Peyer's patch (tissue), 4 donors: Measurements from ENCODE around the gene TEX19. TPM values are rescaled to one million over a fixed set of nuclear protein-coding genes. Genes with fewer than 3 reads are reported as not detected.

Experiments
- DNase-seq, 3 donors: peaks; one replicate each; pipeline ENCODE4 v3.0.0-alpha.2; 2017 to 2019
- H3K27ac ChIP-seq, 4 donors: fragments of 200-600 bp; sonication (generic); one replicate each; pipeline ENCODE4 v1.5.1; 2016 to 2019
- H3K27me3 ChIP-seq, 2 donors: fragments of 200-600 bp; sonication (generic); one replicate each; pipeline ENCODE4 v1.5.1; 2019
- H3K36me3 ChIP-seq, 3 donors: fragments of 200-600 bp; sonication (generic); one replicate each; pipeline ENCODE4 v1.5.1; 2016 to 2019
- H3K4me1 ChIP-seq, 4 donors: fragments of 200-600 bp; sonication (generic); one replicate each; pipeline ENCODE4 v1.5.1; 2016 to 2019
- H3K4me3 ChIP-seq, 4 donors: fragments of 200-600 bp; sonication (generic); 1 replicate in 3 of 4; 2 replicates in 1 of 4; pipeline ENCODE4 v1.5.1; 2016 to 2019; ENCODE audit warnings: mild to moderate bottlenecking in 1 of 4
- H3K9me3 ChIP-seq, 4 donors: fragments of 200-600 bp; sonication (generic); one replicate each; pipeline ENCODE4 v1.5.1; 2016 to 2019; ENCODE audit warnings: mild to moderate bottlenecking in 1 of 4
- CTCF ChIP-seq, 6 experiments: fragments of 450-650 bp in 4 of 6; fragments of 200-600 bp in 2 of 6; sonication (generic) in 1 of 6; IDR thresholded peaks; one replicate each; pipeline ENCODE4 v1.5.1; 2017 to 2019; ENCODE audit warnings: antibody characterized with exemption in 6 of 6, mild to moderate bottlenecking in 3 of 6, moderate library complexity in 1 of 6
- POLR2A ChIP-seq, 2 donors: fragments of 450-650 bp; IDR thresholded peaks; one replicate each; pipeline ENCODE4 v1.5.1; 2017; ENCODE audit warnings: antibody characterized with exemption in 2 of 2, mild to moderate bottlenecking in 2 of 2, moderate library complexity in 2 of 2
- total RNA-seq, 4 donors: library from RNA; depleted of rRNA; stranded (reverse); fragments of >200 nt; gene quantifications; one replicate each; pipeline ENCODE4 v1.1.0, GENCODE V29; 2016

TEX19 gene
- total RNA-seq, 4 donors from 2014 or later: not detected

GRCh38 chr17:82391496-82392066 is 32.5 kb downstream of the TEX19 start:
- no peaks in the 10 kb centered on the region for H3K27me3 ChIP-seq
- H3K36me3 ChIP-seq: peaks cover 0 to 11% (median 0%) of the 10 kb centered on the region in 3 donors
- no peak for TF ChIP-seq CTCF (IDR thresholded peaks at IDR 0.05)
- TF ChIP-seq POLR2A (IDR thresholded peaks at IDR 0.05): no peak
- H3K4me3 ChIP-seq: no peak overlapping the region
- H3K9me3 ChIP-seq: no peaks in the 10 kb centered on the region
- peaks cover 0 to 6% (median 0%) of the 10 kb centered on the region in 4 donors for H3K4me1 ChIP-seq
- H3K27ac ChIP-seq: no peak overlapping the region
- DNase-seq: no peak

- Histone ChIP-seq H3K36me3 (peaks cover 0 to 19% (median 0%) of the 10 kb centered on the region in 3 donors), H3K9me3 (no peaks in the 10 kb centered on the region), H3K27me3 (no peaks in the 10 kb centered on the region), H3K4me3 (no peak overlapping the region), H3K4me1 (no peaks in the 10 kb centered on the region), H3K27ac (no peak overlapping the region)
- no peak for TF ChIP-seq POLR2A (IDR thresholded peaks at IDR 0.05)
- no peak for TF ChIP-seq CTCF (IDR thresholded peaks at IDR 0.05)
- DNase-seq: no peak
These were observed 33.3 kb downstream of the TEX19 start for GRCh38 chr17:82392209-82392920.

- Histone ChIP-seq H3K9me3 (no peaks in the 10 kb centered on the region), H3K4me3 (no peak overlapping the region), H3K27me3 (no peaks in the 10 kb centered on the region), H3K36me3 (peaks cover 0 to 20% (median 0%) of the 10 kb centered on the region in 3 donors), H3K4me1 (no peaks in the 10 kb centered on the region), H3K27ac (no peak overlapping the region)
- DNase-seq: no peak
- no peak for TF ChIP-seq POLR2A (IDR thresholded peaks at IDR 0.05)
- TF ChIP-seq CTCF (IDR thresholded peaks at IDR 0.05): no peak
These were observed 33.9 kb downstream of the TEX19 start for GRCh38 chr17:82392941-82393340.

- H3K36me3 ChIP-seq: peaks cover 0 to 20% (median 0%) of the 10 kb centered on the region in 3 donors
These were observed 35.2 kb downstream of the TEX19 start for GRCh38 chr17:82394278-82394677.

More at GRCh38 chr17:82394278-82394677, 35.2 kb downstream of the TEX19 start:
- no peaks in the 10 kb centered on the region for H3K9me3 ChIP-seq
- DNase-seq: no peak
- H3K4me3 ChIP-seq: no peak overlapping the region
- no peak for TF ChIP-seq CTCF (IDR thresholded peaks at IDR 0.05)
- no peak for TF ChIP-seq POLR2A (IDR thresholded peaks at IDR 0.05)
- H3K4me1 ChIP-seq: no peaks in the 10 kb centered on the region
- H3K27me3 ChIP-seq: no peaks in the 10 kb centered on the region
- H3K27ac ChIP-seq: no peak overlapping the region
